Kidney glomerular epithelial cell (primary cell): ENCODE measurements around the gene SETBP1.

Experiments
- DNase-seq: peaks from one replicate; lab custom pipeline; 2025; lab: John Stamatoyannopoulos, UW

The SETBP1 gene

GRCh38 chr18:44680273-44681075 lies at the start of gene SETBP1:
TSS of gene SETBP1 (plus strand) at chr18:44680888. CDS start at chr18:44701347, 20,459 bp downstream.
- peak; percentile 38 for DNase-seq

- DNase-seq: no peak
Observed at GRCh38 chr18:44632469-44633145, 48.1 kb upstream of the SETBP1 start.

- DNase-seq: no peak
Observed at GRCh38 chr18:44635546-44635945, 45.1 kb upstream of the SETBP1 start.

- DNase-seq: no peak
Observed at GRCh38 chr18:44636241-44636640, 44.4 kb upstream of the SETBP1 start.

GRCh38 chr18:44637210-44638033 lies 43.3 kb upstream of the SETBP1 start:
- DNase-seq: peak; percentile 94

GRCh38 chr18:44638034-44638540 lies 42.6 kb upstream of the SETBP1 start:
- no peak for DNase-seq

- DNase-seq: no peak
Observed at GRCh38 chr18:44638811-44639210, 41.9 kb upstream of the SETBP1 start.

- no peak for DNase-seq
Observed at GRCh38 chr18:44643004-44643403, 37.7 kb upstream of the SETBP1 start.

- DNase-seq: peak; percentile 53
Observed at GRCh38 chr18:44651478-44651877, 29.2 kb upstream of the SETBP1 start.

GRCh38 chr18:44651918-44652572 lies 28.6 kb upstream of the SETBP1 start:
- DNase-seq: no peak

GRCh38 chr18:44652722-44653121 lies 28.0 kb upstream of the SETBP1 start:
- no peak for DNase-seq

GRCh38 chr18:44654573-44654972 lies 26.1 kb upstream of the SETBP1 start:
- DNase-seq: peak; percentile 91

- DNase-seq: no peak
Observed at GRCh38 chr18:44655435-44655834, 25.3 kb upstream of the SETBP1 start.

GRCh38 chr18:44659771-44660170 lies 20.9 kb upstream of the SETBP1 start:
- DNase-seq: peak; percentile 8

- no peak for DNase-seq
Observed at GRCh38 chr18:44668270-44668975, 12.3 kb upstream of the SETBP1 start.

GRCh38 chr18:44671914-44672313 lies 8.8 kb upstream of the SETBP1 start:
- no peak for DNase-seq

GRCh38 chr18:44672506-44672905 lies 8.2 kb upstream of the SETBP1 start:
- DNase-seq: no peak

- DNase-seq: no peak
Observed at GRCh38 chr18:44673256-44673880, 7.3 kb upstream of the SETBP1 start.

GRCh38 chr18:44677933-44678332 lies 2.8 kb upstream of the SETBP1 start:
- no peak for DNase-seq

GRCh38 chr18:44678725-44679055 lies 2.0 kb upstream of the SETBP1 start:
- no peak for DNase-seq
